Upper lobe of left lung (tissue), 6 donors: Measurements from ENCODE around the gene POLR3H. TPM values are rescaled to one million over a fixed set of nuclear protein-coding genes. Genes with fewer than 3 reads are reported as not detected.

Experiments used
- ATAC-seq, 2 donors: fragments of 200-7000 bp; cut with Tn5 transposase; one replicate each; pipeline ENCODE4 v1.9.1; 2022; ENCODE audit warnings: mild to moderate bottlenecking in 2 of 2, moderate library complexity in 2 of 2; ENCODE audit not compliant: low FRiP score in 2 of 2
- DNase-seq, 2 donors: peaks; one replicate each; pipeline ENCODE4 v3.0.0-alpha.2; 2019 to 2020
- H3K27ac ChIP-seq, 4 donors: fragments of 200-600 bp; sonication (generic); one replicate each; pipeline ENCODE4 v1.5.1; 2016 to 2019
- H3K27me3 ChIP-seq, 4 donors: fragments of 200-600 bp; sonication (generic); one replicate each; pipeline ENCODE4 v1.5.1; 2017 to 2019
- H3K36me3 ChIP-seq, 4 donors: fragments of 200-600 bp; sonication (generic); one replicate each; pipeline ENCODE4 v1.5.1; 2016 to 2019
- H3K4me1 ChIP-seq, 4 donors: fragments of 200-600 bp; sonication (generic); one replicate each; pipeline ENCODE4 v1.5.1; 2018 to 2019
- H3K4me3 ChIP-seq, 4 donors: fragments of 200-600 bp; sonication (generic); one replicate each; pipeline ENCODE4 v1.5.1; 2017 to 2019; ENCODE audit warnings: mild to moderate bottlenecking in 2 of 4, moderate library complexity in 1 of 4
- H3K9me3 ChIP-seq, 4 donors: fragments of 200-600 bp; sonication (generic); one replicate each; pipeline ENCODE4 v1.5.1; 2018 to 2019
- EP300 ChIP-seq, 4 donors: sonication (generic); formaldehyde crosslinking; IDR thresholded peaks; one replicate each; pipeline ENCODE4 v1.5.1; 2017; ENCODE audit warnings: antibody characterized with exemption in 4 of 4, control low read depth in 2 of 4
- POLR2A ChIP-seq, 4 donors: fragments of 450-650 bp; IDR thresholded peaks; one replicate each; pipeline ENCODE4 v1.5.1; 2016 to 2017; ENCODE audit warnings: antibody characterized with exemption in 4 of 4, mild to moderate bottlenecking in 2 of 4
- POLR2AphosphoS5 ChIP-seq, 2 donors: sonication (generic); formaldehyde crosslinking; IDR thresholded peaks; one replicate each; pipeline ENCODE4 v1.5.1; 2017; ENCODE audit warnings: antibody characterized with exemption in 2 of 2
- WGBS, 2 donors: methylation state at CpG; one replicate each; pipeline ENCODE4 v1.1.5; 2017 to 2018; 5-methylcytosine and 5-hydroxymethylcytosine counted together
- total RNA-seq, 6 donors: library from RNA; depleted of rRNA in 4 of 6; stranded (reverse); fragments of >200 nt in 4 of 6; gene quantifications; one replicate each; pipeline versions ENCODE4 v1.1.0 to v1.2.1, GENCODE V29; 2016 to 2021
- TF ChIP-seq, protein P1 (sequence below), 6 experiments: fragments of 450-650 bp in 4 of 6; fragments of 200-600 bp in 2 of 6; sonication (generic) in 2 of 6; IDR thresholded peaks; one replicate each; pipeline ENCODE4 v1.5.1; 2016 to 2019; ENCODE audit warnings: antibody characterized with exemption in 6 of 6
- donor health status: DM: no; HTN: no; CAD: no; lungs with moderate emphysema.
- donor health status: DM: no; HTN: yes; CAD: no; lungs with severe emphysema.

The POLR3H gene
- total RNA-seq, 6 donors from 2014 or later, result 35.6 to 73.5 (median 53.0) TPM

DNA sequence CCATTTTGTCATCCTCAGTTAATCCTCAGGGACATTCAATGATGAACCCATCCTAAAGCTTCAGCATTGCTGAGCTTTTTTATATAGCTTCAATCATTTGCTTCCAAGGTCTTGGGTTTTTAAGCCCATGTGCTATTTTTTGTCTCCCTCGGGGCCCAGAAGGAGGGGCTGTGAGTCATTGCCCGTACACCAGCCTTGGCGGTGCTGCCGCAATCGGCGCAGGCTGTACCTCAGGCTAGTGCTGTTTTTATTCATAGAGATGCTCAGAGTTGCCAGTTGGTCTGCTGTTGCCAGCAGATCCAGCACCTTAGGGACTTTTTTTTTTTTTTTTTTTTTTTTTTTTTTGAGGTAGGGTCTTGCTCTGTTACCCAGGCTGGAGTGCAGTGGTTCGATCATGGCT lies 39.9 kb downstream of the POLR3H start:
- Histone ChIP-seq H3K27me3 (no peaks in the 10 kb centered on the region), H3K27ac (no peak overlapping the region), H3K9me3 (no peaks in the 10 kb centered on the region), H3K4me3 (no peak overlapping the region), H3K36me3 (peaks cover 15 to 77% (median 61%) of the 10 kb centered on the region in 4 donors), H3K4me1 (no peaks in the 10 kb centered on the region)
- TF ChIP-seq POLR2AphosphoS5 (IDR thresholded peaks at IDR 0.05) (no peak), POLR2A (IDR thresholded peaks at IDR 0.05) (no peak), EP300 (IDR thresholded peaks at IDR 0.05) (no peak)
- TF ChIP-seq, protein P1, sequence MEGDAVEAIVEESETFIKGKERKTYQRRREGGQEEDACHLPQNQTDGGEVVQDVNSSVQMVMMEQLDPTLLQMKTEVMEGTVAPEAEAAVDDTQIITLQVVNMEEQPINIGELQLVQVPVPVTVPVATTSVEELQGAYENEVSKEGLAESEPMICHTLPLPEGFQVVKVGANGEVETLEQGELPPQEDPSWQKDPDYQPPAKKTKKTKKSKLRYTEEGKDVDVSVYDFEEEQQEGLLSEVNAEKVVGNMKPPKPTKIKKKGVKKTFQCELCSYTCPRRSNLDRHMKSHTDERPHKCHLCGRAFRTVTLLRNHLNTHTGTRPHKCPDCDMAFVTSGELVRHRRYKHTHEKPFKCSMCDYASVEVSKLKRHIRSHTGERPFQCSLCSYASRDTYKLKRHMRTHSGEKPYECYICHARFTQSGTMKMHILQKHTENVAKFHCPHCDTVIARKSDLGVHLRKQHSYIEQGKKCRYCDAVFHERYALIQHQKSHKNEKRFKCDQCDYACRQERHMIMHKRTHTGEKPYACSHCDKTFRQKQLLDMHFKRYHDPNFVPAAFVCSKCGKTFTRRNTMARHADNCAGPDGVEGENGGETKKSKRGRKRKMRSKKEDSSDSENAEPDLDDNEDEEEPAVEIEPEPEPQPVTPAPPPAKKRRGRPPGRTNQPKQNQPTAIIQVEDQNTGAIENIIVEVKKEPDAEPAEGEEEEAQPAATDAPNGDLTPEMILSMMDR (IDR thresholded peaks at IDR 0.05), result no peak
- ATAC-seq (peak in 1 of 2 donors; percentile 59), DNase-seq (no peak)
- WGBS, 2 donors, result 83 to 95% methylated on average over 7 of the region's 7 CpGs

DNA sequence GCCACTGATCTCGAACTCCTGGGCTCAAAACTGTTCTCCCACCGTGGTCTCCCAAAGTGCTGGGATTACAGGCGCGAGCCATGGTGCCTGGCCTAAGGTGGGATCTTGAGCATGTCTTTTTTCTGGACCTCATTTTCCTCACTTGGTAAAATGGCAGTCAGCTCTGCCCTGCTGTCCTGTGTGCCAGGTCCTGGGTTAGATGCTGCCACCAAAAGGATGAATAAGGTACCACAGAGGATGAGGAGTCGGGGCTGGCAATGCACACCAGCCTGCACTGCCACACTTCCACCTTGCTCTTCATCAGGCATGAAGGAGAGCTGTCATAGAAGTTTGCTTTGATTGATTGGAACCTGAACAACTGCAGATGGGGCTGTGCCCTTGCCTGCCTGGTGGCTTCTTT lies 43.1 kb downstream of the POLR3H start:
- DNase-seq, result no peak
- ATAC-seq, result no peak
- H3K9me3 ChIP-seq, result no peaks in the 10 kb centered on the region
- no peaks in the 10 kb centered on the region for H3K27me3 ChIP-seq
- 94 to 96% methylated on average over 5 of the region's 5 CpGs for WGBS, 2 donors
- H3K4me3 ChIP-seq, result no peak overlapping the region
- TF ChIP-seq, protein P1 (IDR thresholded peaks at IDR 0.05), result no peak
- TF ChIP-seq EP300 (IDR thresholded peaks at IDR 0.05) (no peak), POLR2AphosphoS5 (IDR thresholded peaks at IDR 0.05) (no peak), POLR2A (IDR thresholded peaks at IDR 0.05) (no peak)
- H3K36me3 ChIP-seq, result peaks cover 7 to 60% (median 44%) of the 10 kb centered on the region in 4 donors
- peaks cover 0 to 8% (median 1%) of the 10 kb centered on the region in 4 donors for H3K4me1 ChIP-seq
- no peak overlapping the region for H3K27ac ChIP-seq

DNA sequence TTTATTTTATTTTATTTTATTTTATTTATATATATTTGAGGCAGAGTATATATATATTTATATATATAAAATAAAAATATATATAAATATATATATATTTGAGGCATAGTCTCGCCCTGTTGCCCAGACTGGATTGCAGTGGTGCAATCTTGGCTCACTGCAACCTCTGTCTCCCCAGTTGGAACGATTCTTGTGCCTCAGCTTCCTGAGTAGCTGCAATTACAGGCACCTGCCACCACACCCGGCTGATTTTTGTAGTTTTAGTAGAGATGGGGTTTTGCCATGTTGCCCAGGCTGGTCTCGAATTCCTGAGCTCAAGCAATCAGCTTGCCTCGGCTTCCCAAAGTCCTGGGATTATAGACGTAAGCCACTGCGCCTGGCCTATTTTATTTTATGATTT lies 44.0 kb downstream of the POLR3H start:
- H3K4me1 ChIP-seq, result peaks cover 0 to 8% (median 1%) of the 10 kb centered on the region in 4 donors

DNA sequence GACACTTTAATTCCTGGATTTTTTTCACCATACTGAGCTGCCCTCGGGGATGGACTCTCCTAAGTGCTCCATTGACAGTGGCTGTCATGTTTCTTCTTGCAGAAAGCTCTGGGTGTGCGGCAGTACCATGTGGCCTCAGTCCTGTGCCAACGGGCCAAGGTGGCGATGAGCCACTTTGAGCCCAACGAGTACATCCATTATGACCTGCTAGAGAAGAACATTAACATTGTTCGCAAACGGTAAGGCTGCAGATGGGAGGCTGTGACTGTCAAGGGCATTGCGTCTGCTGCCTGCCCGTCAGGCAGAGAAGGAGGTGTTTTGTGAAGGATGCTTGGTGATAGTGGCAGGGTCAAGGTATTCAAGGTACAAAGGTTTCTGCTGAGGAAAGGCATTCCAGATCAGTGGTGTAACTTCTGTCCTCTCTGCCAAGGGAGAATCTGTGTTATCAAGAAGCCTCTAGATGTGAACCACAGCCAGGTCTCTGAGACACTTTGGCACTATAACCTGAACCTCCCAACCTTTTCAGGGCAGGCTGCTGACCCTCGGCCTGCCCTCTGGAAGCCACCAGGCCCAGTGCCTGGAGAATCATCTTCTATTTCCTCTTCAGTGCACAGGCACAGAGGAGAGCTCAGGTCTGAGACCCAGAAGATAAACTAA lies 44.5 kb downstream of the POLR3H start:
- H3K27ac ChIP-seq, result no peak overlapping the region
- TF ChIP-seq EP300 (IDR thresholded peaks at IDR 0.05) (no peak), POLR2AphosphoS5 (IDR thresholded peaks at IDR 0.05) (no peak), POLR2A (IDR thresholded peaks at IDR 0.05) (no peak)
- TF ChIP-seq, protein P1 (IDR thresholded peaks at IDR 0.05), result no peak

More for the DNA sequence above, 44.0 kb downstream of the POLR3H start:
- no peak overlapping the region for H3K4me3 ChIP-seq
- 86 to 89% methylated on average over 7 of the region's 7 CpGs for WGBS, 2 donors
- H3K27me3 ChIP-seq, result no peaks in the 10 kb centered on the region
- H3K9me3 ChIP-seq, result no peaks in the 10 kb centered on the region
- DNase-seq (no peak), ATAC-seq (no peak)
- peaks cover 7 to 61% (median 44%) of the 10 kb centered on the region in 4 donors for H3K36me3 ChIP-seq
- H3K27ac ChIP-seq, result no peak overlapping the region
- TF ChIP-seq EP300 (IDR thresholded peaks at IDR 0.05) (no peak), POLR2AphosphoS5 (IDR thresholded peaks at IDR 0.05) (no peak), POLR2A (IDR thresholded peaks at IDR 0.05) (no peak)
- TF ChIP-seq, protein P1 (IDR thresholded peaks at IDR 0.05), result no peak

More for the DNA sequence above, 44.5 kb downstream of the POLR3H start:
- H3K4me1 ChIP-seq, result peaks cover 0 to 8% (median 1%) of the 10 kb centered on the region in 4 donors
- H3K9me3 ChIP-seq, result no peaks in the 10 kb centered on the region
- DNase-seq, result no peak
- no peaks in the 10 kb centered on the region for H3K27me3 ChIP-seq
- no peak for ATAC-seq
- WGBS, 2 donors, result 92% methylated on average over 9 to 10 of the region's 10 CpGs
- peaks cover 7 to 59% (median 41%) of the 10 kb centered on the region in 4 donors for H3K36me3 ChIP-seq
- H3K4me3 ChIP-seq, result no peak overlapping the region
